GOT3 (cell line): ENCODE results near the gene LGR6.
"Not testable (repeated sequence)": the region's sequence is repeated elsewhere in the genome, so short reads cannot be mapped to it uniquely, and the experiment has no call there.

Source experiments
- DNase-seq: peaks from one replicate; lab custom pipeline; 2025; ENCODE audit warnings: mixed read lengths; lab: John Stamatoyannopoulos, UW

Gene LGR6

DNA sequence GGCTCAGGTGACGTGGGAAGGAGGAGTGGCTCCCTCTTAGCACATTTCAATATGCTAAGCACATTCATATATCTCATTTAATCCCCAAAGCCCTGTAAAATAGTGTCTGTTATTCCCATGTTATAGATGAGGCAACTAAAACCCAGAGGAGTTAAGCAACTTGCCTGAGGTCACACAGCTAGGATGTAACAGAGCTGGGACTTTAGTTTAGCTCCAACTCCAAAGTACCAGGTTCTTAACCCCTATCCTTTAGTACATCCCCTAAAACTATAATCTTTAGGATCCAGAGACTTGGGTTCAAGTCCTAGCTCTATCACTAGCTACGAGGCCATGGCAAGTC, 48.5 kb downstream of the LGR6 start:
- DNase-seq: no peak

GRCh38 chr1:202243006-202243405, 49.4 kb downstream of the LGR6 start:
- DNase-seq: no peak

- no peak for DNase-seq
Observed at GRCh38 chr1:202244841-202245261, 51.3 kb downstream of the LGR6 start.

DNA sequence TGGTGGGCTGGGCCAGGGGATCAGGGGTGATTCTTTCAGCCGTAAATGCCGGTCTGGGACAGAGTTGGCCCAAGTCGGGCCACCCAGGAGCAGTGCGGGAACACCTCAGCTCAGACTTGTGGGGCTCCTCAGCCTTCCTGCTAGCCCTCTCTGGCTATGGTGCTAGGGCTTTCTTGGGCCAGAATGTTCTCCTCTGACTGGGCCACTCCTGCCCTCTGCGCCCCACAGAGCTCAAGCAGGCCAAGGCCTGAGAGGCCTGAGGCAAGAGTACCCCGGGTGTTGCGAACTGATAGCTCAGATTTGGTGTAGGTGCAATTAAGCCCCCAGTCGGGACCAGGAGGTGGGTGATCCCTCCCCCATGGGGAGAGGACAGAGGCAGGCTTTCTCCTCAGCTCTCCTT, 51.8 kb downstream of the LGR6 start:
- DNase-seq: no peak

DNA sequence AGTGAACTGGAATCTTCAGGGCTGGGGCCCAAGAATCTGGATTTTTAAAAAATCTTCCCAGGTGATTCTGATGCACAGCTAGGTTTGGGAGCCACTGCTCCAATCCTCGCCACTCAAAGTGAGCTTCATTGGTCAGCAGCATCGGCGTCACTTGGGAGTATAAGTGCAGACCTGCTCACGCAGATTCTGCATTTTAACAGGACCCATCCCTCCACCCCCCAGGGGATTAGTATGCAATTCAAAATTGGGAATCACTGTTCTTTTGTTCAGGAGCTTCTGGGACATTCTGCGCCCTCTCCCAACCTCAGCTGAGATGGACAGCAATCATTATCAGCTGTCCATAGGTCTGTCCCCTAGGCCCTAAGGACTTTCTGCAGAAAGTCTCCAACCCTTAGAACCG, 53.5 kb downstream of the LGR6 start:
- no peak for DNase-seq

GRCh38 chr1:202247837-202248795, 54.5 kb downstream of the LGR6 start:
- DNase-seq: no peak

- DNase-seq: no peak
Observed at GRCh38 chr1:202248861-202249260, 55.3 kb downstream of the LGR6 start.

- DNase-seq: no peak
Observed at GRCh38 chr1:202249436-202249835, 55.8 kb downstream of the LGR6 start.

- no peak for DNase-seq
Observed at GRCh38 chr1:202249846-202250245, 56.2 kb downstream of the LGR6 start.

DNA sequence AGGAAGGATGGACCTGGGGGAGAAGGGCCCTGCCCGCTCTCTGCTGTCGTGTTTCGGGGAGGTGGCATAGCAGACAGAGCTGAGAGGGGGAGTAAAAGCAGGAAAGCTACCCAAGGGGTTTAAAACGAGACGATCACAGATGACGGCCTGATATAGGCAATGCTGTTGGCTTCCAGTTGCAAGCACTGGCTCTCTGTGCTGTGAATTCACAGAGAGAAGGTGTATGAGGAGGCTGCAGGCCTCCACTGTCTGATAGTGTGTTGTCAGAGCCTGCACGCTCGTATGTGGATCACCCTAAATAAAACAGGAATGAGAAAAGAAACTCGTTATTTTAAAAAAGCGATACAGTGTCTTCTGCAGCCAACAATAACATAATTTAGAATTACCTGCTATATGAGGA, 57.4 kb downstream of the LGR6 start:
- DNase-seq: no peak

GRCh38 chr1:202251424-202252256, 58.0 kb downstream of the LGR6 start:
- DNase-seq: no peak

DNA sequence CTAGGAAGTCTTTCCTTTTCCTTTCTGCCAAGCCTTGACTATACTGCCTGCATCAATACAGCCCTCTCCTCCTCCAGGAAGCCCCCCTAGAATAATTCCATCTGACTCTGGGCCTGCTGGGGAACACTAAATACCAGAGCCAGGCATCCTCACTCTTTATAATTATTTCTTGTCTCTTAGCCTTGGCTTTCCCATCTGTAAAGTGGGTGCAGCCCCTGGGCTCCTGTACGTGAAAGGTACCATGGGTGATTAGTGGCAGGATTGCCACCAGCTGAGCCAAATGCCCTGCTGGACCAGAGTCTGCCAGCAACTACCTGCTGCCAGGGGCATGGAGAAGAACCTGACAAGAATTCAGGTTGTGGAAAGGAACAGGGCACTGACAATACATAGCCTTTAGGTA, 58.7 kb downstream of the LGR6 start:
- DNase-seq: no peak

DNA sequence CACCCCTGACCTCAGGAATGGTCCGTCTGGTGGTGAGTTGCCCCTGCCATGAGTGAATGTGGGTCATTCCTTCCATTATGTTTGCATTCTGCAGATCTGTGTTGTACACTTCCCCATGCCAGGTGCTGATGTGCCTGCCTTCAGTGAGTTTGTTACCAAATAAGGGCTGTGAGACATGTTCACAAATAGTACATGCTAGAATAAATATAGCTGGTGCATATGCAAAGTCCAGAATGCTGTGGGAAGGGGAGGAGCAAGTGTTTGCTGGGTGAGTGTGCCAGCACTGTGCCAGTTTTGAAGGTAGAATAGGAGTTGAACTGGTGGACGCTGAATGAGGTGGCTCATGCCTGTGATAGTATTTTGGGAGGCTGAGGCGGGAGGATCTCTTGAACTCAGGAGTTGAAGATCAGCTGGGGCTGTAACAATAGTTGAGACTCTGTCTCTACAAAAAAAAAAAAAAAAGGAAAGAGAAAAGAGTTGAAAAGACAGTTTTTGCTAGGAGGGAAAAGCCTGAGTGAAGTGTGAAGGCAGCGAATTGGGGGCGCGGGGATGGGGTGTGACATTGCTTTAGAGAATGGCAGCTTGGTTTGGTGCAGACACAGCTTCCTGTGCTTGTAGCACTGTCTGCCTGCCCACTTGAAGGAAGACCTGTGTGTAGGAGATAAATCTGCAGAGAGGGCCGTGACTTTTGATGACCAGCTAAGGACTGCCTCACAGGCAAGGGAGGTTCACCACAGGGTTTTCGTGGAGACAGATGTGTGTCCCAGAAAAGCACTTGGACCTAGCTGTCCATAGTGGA, 61.1 kb downstream of the LGR6 start:
- no peak for DNase-seq

DNA sequence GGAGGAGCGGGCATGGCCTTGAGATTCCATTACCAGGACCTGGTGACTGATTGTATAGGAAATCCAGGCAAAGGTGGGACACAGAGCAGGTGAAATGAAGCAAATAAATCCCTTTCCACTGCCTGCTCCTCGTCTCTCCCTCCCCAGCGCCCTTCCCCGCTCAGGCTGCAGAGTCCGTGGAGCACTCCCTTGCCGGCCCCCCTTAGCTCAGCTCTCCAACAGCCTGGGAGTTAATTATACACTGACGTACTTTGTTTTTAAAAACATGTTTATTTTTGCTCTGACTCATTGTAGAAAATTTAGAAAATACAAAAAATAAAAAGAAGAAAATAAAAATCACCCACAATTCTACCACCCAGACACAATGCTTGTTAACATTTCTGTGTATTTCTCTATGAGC, 61.7 kb downstream of the LGR6 start:
- no peak for DNase-seq

GRCh38 chr1:202259705-202260104, 66.1 kb downstream of the LGR6 start:
- no peak for DNase-seq

DNA sequence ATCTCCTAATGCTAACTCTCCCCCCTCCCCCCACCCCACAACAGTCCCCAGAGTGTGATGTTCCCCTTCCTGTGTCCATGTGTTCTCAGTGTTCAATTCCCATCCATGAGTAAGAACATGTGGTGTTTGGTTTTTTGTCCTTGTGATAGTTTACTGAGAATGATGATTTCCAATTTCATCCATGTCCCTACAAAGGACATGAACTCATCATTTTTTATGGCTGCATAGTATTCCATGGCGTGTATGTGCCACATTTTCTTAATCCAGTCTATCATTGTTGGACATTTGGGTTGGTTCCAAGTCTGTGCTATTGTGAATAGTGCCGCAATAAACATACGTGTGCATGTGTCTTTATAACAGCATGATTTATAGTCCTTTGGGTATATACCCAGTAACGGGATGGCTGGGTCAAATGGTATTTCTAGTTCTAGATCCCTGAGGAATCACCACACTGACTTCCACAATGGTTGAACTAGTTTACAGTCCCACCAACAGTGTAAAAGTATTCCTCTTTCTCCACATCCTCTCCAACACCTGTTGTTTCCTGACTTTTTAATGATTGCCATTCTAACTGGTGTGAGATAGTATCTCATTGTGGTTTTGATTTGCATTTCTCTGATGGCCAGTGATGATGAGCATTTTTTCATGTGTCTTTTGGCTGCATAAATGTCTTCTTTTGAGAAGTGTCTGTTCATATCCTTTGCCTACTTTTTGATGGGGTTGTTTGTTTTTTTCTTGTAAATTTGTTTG, 67.8 kb downstream of the LGR6 start:
- DNase-seq: not testable (repeated sequence)

DNA sequence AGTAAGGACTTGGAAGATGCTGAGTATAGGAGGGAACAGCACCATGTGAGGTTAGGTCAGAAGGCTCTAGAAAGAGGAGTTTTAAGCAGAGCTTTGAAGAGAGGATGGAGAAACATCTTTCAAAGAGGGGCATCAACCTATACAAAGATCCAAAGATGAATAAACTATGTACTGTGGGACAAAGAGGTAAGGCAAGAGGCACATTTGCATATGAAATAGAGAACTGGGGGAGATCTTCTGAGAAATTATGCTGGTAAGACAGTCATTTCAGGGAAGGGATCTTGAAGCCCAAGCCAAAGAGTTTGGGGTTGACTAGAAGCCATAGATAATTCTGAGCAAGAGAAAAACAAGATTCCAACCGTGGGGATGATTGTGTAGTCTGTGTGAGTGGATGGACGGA, 70.0 kb downstream of the LGR6 start:
- DNase-seq: no peak

- no peak for DNase-seq
Observed at GRCh38 chr1:202264300-202264699, 70.7 kb downstream of the LGR6 start.

GRCh38 chr1:202264726-202265125, 71.1 kb downstream of the LGR6 start:
- DNase-seq: no peak

GRCh38 chr1:202266061-202266765, 72.6 kb downstream of the LGR6 start:
- no peak for DNase-seq

DNA sequence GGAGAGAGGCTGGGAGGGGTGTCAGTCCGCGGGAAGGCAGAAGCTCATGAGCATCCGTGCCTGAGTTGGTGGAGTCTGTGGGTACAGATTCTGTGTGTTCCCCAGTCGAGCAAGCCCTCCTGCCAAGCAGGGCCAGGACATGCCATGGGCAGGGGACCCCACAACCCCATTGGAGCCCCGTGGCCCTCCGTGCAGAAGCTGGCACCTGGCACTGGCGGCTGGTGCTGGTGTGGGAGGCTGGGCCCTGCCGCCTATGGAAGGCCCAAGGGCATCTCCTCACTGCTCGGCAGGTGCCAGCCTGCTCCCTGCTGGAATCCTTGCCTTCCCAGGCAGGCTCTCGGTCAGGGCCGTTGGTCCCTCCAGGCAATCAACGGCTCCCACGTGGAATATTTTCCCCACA, 74.4 kb downstream of the LGR6 start:
- no peak for DNase-seq
